Measurements from ENCODE around the gene MAML1. TPM values are rescaled to one million over a fixed set of nuclear protein-coding genes. Genes with fewer than 3 reads are reported as not detected.
A peak's percentile ranks its signal among the peaks of the same experiment; 100 is the strongest.

MAML1 gene
- polyA plus RNA-seq, 1 of the 3 experiments (the other 2 are of a cell fraction), result 8.1 TPM

- no peak for TF ChIP-seq ZBTB33 (IDR thresholded peaks at IDR 0.05; ENCODE audit: borderline replicate concordance, low read depth)
Measured at GRCh38 chr5:179767496-179768100, 35.0 kb downstream of the MAML1 start (continued).

GRCh38 chr5:179768326-179769085, 35.9 kb downstream of the MAML1 start:
- peak; percentile 34 for DNase-seq
- peaks cover 21% of the 10 kb centered on the region for H3F3A ChIP-seq (replicated peaks; ENCODE audit: insufficient read depth)
- peaks cover 24 to 37% of the 10 kb centered on the region in 2 experiments; a peak in 3 of 4 replicates for H3K4me1 ChIP-seq (ENCODE audit: control insufficient read depth in 1 of 2, insufficient read depth in 2 of 2, low read depth in 1 of 2, low read length in 1 of 2)
- no peak overlapping the region for H3K4me3 ChIP-seq (ENCODE audit: low read depth in 2 of 2, low read length in 1 of 2)
- H3K9me3 ChIP-seq, result no peaks in the 10 kb centered on the region
- no peak for TF ChIP-seq SIN3A (IDR thresholded peaks at IDR 0.05; ENCODE audit: borderline replicate concordance, low read depth, low read length)
- no peak overlapping the region for H3K27ac ChIP-seq (ENCODE audit: low read depth in 2 of 2, low read length in 1 of 2)
- peaks cover 40 to 44% of the 10 kb centered on the region in 2 experiments for H3K36me3 ChIP-seq (replicated peaks in 1 of 2; ENCODE audit: control insufficient read depth in 1 of 2, insufficient read depth in 2 of 2, low read length in 1 of 2)
- no peaks in the 10 kb centered on the region for H3K27me3 ChIP-seq (ENCODE audit: insufficient read depth)
- 97% methylated on average over 18 of the region's 18 CpGs for WGBS (ENCODE audit: low lambda C conversion rate)
- peaks cover 2% of the 10 kb centered on the region; the same call in 1 of the 2 replicates for H4K20me1 ChIP-seq (ENCODE audit: insufficient read depth)
- H2AFZ ChIP-seq (ENCODE audit: low read depth), result no peak overlapping the region
- H3K4me2 ChIP-seq, result no peak overlapping the region
- H3K9me2 ChIP-seq, result no peaks in the 10 kb centered on the region
- ChIA-PET CTCF (interaction anchor here (1.0 to 2.3 kb wide), 9 partner anchors 9 to 119 kb away, joined by 3 to 6 read pairs (median 3); no protein-coding TSS in a partner anchor), POLR2A (no interaction called here)
- H3K9ac ChIP-seq, result no peak overlapping the region
- H3K79me2 ChIP-seq (ENCODE audit: insufficient read depth), result peaks cover 72% of the 10 kb centered on the region

- Histone ChIP-seq H3K9ac (no peak overlapping the region), H3K4me3 (ENCODE audit: low read depth in 2 of 2, low read length in 1 of 2) (no peak overlapping the region), H4K20me1 (ENCODE audit: insufficient read depth) (no peaks in the 10 kb centered on the region; the same call in 1 of the 2 replicates), H2AFZ (ENCODE audit: low read depth) (no peak overlapping the region), H3F3A (replicated peaks; ENCODE audit: insufficient read depth) (peaks cover 18% of the 10 kb centered on the region), H3K27me3 (ENCODE audit: insufficient read depth) (no peaks in the 10 kb centered on the region), H3K4me1 (ENCODE audit: control insufficient read depth in 1 of 2, insufficient read depth in 2 of 2, low read depth in 1 of 2, low read length in 1 of 2) (peaks cover 19 to 31% of the 10 kb centered on the region in 2 experiments; a peak in 3 of 4 replicates), H3K4me2 (no peak overlapping the region), H3K9me3 (no peaks in the 10 kb centered on the region), H3K36me3 (replicated peaks in 1 of 2; ENCODE audit: control insufficient read depth in 1 of 2, insufficient read depth in 2 of 2, low read length in 1 of 2) (peaks cover 44 to 47% of the 10 kb centered on the region in 2 experiments), H3K27ac (ENCODE audit: low read depth in 2 of 2, low read length in 1 of 2) (no peak overlapping the region), H3K9me2 (no peaks in the 10 kb centered on the region), H3K79me2 (ENCODE audit: insufficient read depth) (peaks cover 65% of the 10 kb centered on the region)
- DNase-seq, result no peak
- 93% methylated on average over 5 of the region's 6 CpGs for WGBS (ENCODE audit: low lambda C conversion rate)
- ChIA-PET CTCF (interaction anchor here (0.9 to 1.7 kb wide), 5 partner anchors 8 to 28 kb away, joined by 3 to 6 read pairs (median 3); no protein-coding TSS in a partner anchor), POLR2A (no interaction called here)
- TF ChIP-seq CTCF (IDR thresholded peaks at IDR 0.05) (no peak), REST (IDR thresholded peaks at IDR 0.05; ENCODE audit: low read depth, low read length) (no peak), YY1 (IDR thresholded peaks at IDR 0.05; ENCODE audit: low read depth) (no peak), GABPA (IDR thresholded peaks at IDR 0.05; ENCODE audit: low read depth) (no peak), FOXJ3 (CRISPR knock-in tag; IDR thresholded peaks at IDR 0.05) (no peak), RCOR1 (IDR thresholded peaks at IDR 0.05; ENCODE audit: low read length) (no peak), TEAD4 (IDR thresholded peaks at IDR 0.05; ENCODE audit: borderline replicate concordance, insufficient read depth) (no peak), FOXM1 (IDR thresholded peaks at IDR 0.05; ENCODE audit: low read depth) (no peak), RFX5 (IDR thresholded peaks at IDR 0.05; ENCODE audit: low read length) (no peak), EZH2phosphoT487 (IDR thresholded peaks at IDR 0.05; ENCODE audit: borderline replicate concordance, low read depth) (no peak), TCF12 (IDR thresholded peaks at IDR 0.05) (no peak), CHD2 (IDR thresholded peaks at IDR 0.05; ENCODE audit: low read length, partially characterized antibody) (no peak), MXI1 (IDR thresholded peaks at IDR 0.05; ENCODE audit: low read depth, low read length) (no peak), NFIC (IDR thresholded peaks at IDR 0.05; ENCODE audit: borderline replicate concordance) (no peak)
Measured at GRCh38 chr5:179769271-179769670, 36.6 kb downstream of the MAML1 start.

Measured in SK-N-SH (cell line).